Measurements from ENCODE around the gene RGS3.
"Not testable (repeated sequence)": the region's sequence is repeated elsewhere in the genome, so short reads cannot be mapped to it uniquely, and the experiment has no call there.

The RGS3 gene

GRCh38 chr9:113548221-113549041 lies 84.9 kb downstream of the RGS3 start:
- DNase-seq (ENCODE audit: low read depth): peak; percentile 67

- not testable (repeated sequence) for DNase-seq (ENCODE audit: low read depth)
Measured at GRCh38 chr9:113549892-113550291, 86.4 kb downstream of the RGS3 start.

GRCh38 chr9:113556877-113557593 lies 93.5 kb downstream of the RGS3 start:
- DNase-seq (ENCODE audit: low read depth): no peak

GRCh38 chr9:113558632-113559502 lies 95.3 kb downstream of the RGS3 start:
- DNase-seq (ENCODE audit: low read depth): no peak

- DNase-seq (ENCODE audit: low read depth): no peak
Measured at GRCh38 chr9:113559834-113560800, 96.6 kb downstream of the RGS3 start.

GRCh38 chr9:113562653-113563381 lies 99.3 kb downstream of the RGS3 start:
- no peak for DNase-seq (ENCODE audit: low read depth)

GRCh38 chr9:113563826-113564497 lies 100.4 kb downstream of the RGS3 start:
- DNase-seq (ENCODE audit: low read depth): no peak

- DNase-seq (ENCODE audit: low read depth): no peak
Measured at GRCh38 chr9:113564498-113565237, 101.1 kb downstream of the RGS3 start.

GRCh38 chr9:113566016-113566711 lies 102.6 kb downstream of the RGS3 start:
- no peak for DNase-seq (ENCODE audit: low read depth)

- DNase-seq (ENCODE audit: low read depth): no peak
Measured at GRCh38 chr9:113566712-113567071, 103.2 kb downstream of the RGS3 start.

- DNase-seq (ENCODE audit: low read depth): no peak
Measured at GRCh38 chr9:113567361-113568080, 104.0 kb downstream of the RGS3 start.

- DNase-seq (ENCODE audit: low read depth): no peak
Measured at GRCh38 chr9:113568081-113568435, 104.5 kb downstream of the RGS3 start.

- DNase-seq (ENCODE audit: low read depth): no peak
Measured at GRCh38 chr9:113568571-113569321, 105.2 kb downstream of the RGS3 start.

- no peak for DNase-seq (ENCODE audit: low read depth)
Measured at GRCh38 chr9:113569472-113570060, 106.0 kb downstream of the RGS3 start.

GRCh38 chr9:113570106-113570505 lies 106.6 kb downstream of the RGS3 start:
- no peak for DNase-seq (ENCODE audit: low read depth)

- no peak for DNase-seq (ENCODE audit: low read depth)
Measured at GRCh38 chr9:113570749-113571711, 107.5 kb downstream of the RGS3 start.
